TTC549 (cell line): Measurements from ENCODE around the gene GLT6D1.

Experiments used
- FAIRE-seq: peaks from 2 replicates; lab custom pipeline; 2012; peaks lifted over from hg19 to GRCh38; lab: Jason Lieb, UNC

The GLT6D1 gene

DNA sequence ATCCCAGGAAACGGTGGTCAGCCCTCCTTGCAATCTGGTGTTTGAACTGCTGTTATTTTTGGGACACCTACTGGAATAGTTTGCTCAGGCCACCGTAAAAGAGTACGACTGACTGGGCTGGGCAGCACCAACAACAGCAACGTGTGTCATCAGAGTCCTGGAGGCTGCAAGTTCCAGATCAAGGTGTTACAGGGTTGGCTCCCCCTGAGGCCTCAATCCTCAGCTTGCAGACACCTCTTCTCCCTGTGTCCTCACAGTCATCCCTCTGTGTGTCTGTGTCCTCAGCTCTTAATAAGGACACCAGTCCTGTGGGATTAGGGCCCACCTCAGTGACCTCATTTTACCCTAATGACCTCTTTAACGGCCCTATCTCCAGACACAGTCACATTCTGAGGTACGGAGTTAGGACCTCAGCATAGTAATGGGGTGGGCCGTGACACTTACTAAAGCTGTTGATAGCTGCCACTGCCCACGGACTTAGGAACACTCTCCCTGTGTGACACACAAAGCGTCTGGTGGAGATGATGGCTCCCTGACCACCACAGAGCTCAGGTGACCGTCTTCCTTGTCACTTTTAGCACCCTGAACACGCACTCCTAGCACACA, 16.8 kb downstream of the GLT6D1 start:
- FAIRE-seq, result no peak

DNA sequence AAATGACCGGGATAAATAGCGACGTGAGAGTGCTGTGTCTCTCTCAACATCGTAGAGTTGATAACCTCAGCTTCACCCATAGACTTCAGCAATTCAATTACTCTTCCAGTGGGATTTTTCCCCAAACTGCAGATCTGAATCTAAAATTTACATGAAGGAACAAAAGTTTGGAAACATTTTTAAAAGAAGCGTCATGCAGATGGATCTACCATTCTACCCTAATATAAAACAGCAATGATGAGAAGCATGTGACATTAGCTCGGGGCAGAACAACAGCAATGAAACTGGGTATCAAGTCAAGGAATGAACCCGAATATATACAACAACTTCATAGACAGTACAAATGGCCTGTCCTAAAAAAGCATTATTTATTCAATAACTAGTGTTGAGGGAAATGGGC, 18.8 kb downstream of the GLT6D1 start:
- FAIRE-seq, result no peak

DNA sequence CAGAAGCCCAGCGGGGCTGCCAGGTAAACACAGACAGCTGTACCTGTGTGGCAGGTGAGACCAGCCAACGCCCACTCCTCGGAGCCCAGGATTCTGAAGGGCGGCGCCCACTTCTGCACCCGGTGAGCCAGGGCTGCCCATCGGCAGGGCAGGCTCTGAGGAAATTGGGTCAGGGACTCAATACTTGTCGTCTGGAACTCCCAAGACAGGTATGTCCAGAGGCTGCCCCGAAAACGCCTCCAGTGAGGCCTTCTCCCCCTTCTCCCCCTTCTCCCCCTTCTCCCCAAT, 19.8 kb downstream of the GLT6D1 start:
- no peak for FAIRE-seq

DNA sequence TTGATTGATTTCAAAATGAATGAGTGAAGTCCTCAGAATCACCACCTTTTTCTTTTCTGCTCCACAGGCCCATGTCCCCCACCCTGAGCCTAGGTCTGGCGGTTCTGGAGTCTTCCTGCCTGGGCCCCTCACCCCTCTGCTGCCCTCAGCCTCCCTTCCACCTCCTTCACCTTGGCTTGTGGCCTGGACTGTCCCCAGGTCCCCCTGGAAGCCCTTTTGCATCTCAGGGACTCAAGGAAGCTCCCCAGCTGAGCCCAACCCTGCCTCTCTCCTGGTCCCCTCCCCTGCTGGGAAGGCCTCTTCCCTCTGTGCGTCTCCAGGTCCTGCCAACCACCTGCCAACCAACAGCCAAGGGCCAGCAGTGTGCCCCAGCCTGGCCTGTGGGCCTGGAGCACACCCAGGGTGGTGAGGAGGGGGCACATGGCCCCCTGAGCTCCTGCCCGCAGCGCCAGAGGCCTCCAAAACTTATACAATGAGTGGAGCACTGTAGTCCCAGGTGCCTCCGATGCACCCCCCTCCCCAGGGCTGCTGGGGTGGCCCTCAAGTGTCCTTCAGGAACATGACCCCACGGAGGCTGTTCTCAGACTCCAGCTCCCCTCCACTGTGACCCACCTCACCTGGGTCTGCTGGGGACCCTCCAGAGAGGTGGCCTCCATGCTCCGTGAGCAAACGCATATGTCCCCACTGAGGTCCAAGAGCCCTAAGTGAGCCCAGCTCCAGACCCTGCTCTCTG, 20.3 kb downstream of the GLT6D1 start:
- FAIRE-seq, result no peak

DNA sequence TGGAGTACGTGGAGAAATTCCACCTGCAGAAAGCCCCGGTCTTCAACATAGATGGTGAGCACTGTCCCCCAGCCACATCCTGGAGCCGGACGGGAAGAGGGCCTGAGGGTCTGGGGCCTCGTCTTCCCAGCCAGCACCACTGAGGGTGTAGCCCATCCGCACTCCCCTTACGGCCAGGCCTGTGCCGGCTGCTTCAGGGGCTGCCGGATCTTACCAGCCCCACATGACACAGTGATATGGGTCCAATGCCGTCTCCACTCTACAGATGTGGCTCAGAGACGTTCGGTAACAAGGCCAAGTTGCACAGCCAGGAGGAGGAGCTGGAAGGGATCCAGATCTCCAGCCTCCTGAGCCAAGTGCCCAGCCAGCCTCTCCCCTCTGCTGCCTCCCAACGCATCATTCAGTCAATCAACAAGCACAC, 21.3 kb downstream of the GLT6D1 start:
- FAIRE-seq, result no peak

DNA sequence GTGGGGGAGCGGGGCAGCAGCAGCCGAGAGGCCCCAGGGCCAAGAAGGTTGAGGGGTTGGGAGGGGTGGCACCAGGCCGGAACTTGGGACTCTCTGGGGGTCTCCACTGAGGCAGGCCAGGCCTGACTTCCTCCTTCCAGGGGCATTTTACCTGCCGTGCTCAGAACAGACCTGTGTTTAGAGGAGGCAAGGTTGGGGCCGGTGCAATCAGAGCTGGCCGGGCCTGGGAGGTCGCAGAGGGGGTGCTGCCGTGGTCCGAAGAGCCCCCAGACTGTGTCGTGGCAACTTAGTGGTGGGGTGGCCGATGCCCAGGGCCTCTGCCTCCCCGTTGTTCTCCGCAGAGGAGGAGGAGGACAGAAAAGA, 21.8 kb downstream of the GLT6D1 start:
- no peak for FAIRE-seq

DNA sequence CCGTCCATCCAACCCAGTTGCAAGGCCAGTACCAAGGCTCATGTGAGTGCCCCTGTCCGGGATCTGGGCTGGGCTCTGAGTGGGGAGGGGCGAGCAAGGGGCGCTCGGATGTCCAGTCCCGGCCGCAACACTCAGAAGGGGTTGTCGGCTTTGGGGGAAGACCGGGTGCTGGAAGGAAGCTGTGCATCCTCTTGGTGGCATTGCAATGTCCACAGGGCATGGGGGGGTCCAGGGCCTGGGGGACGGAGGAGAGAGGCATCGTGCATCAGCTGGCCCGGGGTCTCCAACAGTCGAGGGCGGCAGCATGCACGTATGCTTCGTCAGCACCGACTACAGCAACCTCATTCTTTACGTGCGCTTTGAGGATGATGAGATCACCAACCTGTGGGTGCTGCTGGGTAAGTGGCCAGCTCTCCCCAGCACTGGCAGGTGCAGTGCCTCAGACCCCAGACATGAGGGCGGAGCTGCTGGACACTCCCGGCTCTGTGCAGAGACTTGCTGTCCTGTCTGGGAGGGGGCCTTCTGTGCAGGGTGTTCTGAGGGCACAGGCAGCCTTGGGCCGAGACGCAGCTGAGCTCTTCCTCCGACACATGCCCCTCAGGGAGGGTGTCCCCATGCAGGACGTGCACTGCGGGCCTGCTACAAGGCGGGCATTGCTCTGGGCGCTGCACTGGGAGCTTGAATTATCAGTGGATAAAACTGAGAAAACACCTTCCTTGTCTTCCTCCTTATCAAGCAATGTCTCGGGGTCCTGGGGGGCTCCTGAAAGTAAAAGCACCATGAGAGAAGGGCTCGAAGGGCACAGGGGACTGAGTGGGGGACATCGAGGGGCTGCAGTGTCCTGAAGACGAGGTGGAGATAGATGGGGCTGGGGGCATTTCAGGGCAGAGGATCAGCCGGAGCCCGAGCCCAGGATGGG, 22.5 kb downstream of the GLT6D1 start:
- FAIRE-seq, result no peak

DNA sequence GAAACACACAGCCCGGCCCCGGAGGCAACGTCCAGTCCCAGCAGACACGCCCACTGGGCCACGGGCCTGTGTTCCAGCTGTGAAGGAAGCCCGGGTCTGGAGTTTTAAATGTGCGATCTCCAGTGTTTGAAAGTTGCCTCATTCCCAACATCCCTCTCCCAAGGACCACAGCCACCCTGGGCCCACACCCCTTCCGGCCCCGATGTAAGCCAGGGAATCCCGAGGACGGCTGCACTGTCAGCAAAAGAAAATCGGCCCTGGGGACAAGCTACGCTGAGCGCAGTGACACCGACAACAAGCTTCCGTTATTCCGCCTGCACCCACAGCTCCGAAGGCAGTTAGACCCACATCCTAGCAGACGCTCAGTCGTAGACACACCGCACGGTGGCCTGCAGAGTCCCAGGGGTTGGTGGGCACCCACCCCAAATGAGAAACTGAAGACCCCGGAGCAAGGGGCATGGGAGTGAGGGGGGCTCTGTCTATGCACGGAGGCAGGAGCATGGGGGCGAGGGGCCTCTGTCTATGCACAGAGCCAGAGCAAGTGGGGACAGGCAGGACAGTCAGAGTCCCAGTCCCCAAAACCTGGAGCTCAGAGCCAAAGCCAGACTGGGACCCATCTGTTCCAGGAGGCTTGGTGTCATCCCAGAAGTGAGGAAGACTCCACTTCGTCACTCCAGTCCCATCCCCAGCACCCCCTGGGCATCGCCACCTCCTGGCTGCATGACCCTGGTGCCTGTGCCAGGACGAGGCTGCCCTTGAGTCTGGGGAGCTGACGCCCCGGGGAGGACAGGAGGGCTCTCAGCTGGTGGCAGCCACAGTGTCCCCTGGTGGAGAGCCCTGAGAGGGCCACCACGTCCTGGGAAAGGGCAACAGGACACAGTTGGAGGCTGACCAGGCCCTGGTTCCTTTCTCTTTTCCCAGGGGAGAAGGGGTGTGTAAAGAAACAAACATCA, 23.4 kb downstream of the GLT6D1 start:
- no peak for FAIRE-seq

DNA sequence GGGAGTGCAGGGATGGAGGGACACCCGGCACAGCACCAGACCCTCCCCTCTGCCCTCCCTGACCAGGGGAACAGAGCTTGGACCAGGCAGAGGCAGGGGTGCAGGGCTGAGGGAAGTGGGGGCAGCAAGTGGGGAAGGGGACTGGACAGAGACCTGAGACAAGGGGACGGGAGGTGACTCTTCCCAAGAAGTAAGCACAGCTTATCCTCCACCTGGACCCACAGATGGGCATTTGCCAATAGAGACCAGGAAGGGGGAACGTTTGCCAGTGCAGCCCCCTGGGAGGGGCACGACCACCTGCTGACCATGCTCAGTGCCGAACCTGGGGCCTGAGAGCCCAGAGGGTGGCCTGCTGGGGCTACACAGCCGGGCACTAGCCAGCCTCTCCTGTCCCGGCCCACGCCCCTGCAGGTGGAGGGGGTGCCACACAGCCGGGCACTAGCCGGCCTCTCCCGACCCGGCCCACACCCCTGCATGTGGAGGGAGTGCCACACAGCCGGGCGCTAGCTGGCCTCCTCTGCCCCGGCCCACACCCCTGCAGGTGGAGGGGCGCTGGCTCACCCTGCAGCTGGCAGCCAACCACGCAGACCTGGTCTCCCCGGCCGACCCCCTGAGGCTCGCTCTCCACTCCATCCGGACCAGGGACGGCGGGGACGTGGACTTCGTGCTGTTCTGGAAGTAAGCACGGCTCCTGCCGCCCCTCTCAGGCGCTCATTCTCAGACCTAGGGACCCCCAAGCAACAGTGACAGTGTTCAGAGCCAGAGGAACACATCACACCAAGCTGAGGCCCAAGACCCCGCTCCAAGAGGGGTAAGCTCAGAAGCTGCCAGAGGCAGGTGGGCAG, 24.3 kb downstream of the GLT6D1 start:
- FAIRE-seq, result no peak

DNA sequence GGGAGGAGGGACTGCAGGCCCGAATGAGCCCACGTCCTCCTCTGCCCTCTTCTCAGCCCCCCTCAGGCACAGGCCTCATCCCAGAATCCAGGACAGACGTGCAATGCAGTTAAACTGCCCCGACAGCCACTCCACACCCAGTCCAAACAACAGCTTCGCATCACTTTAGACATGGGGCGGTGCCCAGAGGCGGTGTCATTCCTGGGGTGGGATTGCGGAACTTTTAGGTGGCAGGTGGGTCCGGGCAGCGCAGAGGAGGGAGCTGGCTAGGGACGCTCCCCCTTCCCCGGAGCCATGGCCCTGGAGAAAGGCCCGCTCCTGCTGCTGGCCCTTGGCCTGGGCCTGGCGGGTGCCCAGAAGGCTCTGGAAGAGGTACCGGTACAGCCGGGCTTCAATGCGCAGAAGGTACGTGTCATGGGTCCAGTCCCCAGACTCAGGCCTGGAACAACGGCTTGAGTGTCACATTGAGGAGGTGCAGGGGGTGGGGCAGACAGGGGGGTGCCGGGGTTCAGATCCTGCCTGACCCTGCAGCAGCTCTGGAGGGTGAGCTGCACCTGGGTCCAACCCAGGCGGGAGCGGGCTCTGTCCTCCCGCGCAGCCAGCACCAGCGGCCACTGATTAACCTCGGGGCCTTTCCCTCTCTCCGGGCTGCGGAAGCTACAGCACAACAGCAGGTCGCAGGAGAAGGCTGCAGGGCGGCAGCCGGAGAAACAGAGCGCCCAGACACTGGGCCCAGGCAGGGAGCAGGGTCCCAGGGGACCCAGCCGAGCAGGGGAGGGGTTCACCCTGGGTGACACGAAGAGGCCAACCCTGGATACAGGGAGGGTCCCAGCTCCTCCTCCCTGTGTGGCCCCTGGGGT, 25.2 kb downstream of the GLT6D1 start:
- no peak for FAIRE-seq

DNA sequence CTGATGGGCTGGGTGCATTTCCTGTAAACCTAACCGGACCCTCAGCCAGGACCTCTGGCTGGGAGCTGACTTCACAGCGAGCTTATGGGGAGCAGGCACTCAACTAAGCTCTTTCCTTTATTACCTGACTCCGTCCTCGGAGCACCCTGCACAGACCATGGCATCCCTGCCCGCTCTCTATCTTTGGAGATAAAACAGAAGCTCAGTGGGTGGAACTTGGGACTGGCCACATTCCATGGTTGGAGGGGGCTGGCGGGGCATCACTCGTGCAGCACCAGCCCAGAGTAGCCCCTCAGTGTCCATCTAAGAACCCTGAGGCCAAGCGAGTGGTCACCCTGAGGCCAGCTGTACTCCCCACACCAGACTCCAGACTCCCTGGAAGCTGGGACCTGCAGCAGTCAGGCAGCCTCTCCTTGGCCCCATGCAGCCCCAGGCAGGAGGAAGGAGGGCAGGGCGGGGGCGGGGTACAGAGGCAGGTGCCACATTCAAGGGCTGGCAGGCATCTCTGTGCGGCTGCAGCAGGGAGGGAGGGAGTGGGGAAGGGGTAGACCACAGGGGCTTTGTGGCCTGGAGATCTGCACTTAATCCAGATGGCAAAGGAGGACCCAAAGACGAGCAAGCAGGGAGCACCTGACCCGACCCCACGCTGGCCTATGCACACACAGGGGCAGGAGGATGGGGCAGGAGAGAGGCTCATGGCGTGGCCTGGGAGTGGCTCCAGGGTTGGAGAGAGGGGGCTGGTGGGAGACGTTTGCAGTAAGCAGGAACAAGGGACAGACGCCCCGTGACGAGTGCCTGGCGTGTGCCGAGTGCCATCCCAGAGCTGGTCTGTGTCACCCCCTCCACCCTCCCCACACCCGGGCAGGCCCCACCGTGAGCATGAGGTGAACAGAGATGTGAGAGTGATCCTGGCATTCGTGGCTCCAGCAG, 26.1 kb downstream of the GLT6D1 start:
- no peak for FAIRE-seq

DNA sequence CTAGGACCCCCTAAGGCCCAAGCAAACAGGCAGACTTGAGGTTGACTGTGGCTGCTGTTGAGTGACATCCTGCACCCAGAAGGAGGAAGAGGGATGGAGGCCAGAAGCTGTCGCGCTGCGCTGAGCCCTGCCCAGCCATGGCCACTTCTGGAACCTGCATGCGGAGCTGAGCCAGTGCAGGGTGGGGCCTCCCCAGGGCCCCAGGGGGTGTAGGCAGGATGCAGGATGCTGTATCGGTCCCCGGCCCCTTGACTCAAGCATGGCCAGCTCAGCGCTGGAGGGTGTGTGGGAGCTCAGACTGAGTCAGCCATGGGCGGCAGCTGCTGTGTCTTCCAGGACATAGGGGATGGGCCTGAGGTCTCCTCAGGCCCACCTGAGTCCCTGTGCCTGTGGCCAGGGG, 26.9 kb downstream of the GLT6D1 start:
- no peak for FAIRE-seq

DNA sequence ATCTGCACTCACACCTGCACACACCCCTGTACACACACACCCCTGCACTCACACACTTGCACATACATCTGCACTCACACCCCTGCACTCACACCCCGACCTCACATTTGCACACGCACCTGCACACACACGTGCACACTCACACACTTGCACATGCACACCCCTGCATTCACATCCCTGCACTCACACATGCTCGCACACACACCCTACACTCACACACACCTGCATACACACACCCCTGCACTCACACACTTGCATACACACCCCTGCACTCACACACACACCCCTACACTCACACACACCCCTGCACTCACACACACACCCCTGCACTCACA, 27.5 kb downstream of the GLT6D1 start:
- no peak for FAIRE-seq

DNA sequence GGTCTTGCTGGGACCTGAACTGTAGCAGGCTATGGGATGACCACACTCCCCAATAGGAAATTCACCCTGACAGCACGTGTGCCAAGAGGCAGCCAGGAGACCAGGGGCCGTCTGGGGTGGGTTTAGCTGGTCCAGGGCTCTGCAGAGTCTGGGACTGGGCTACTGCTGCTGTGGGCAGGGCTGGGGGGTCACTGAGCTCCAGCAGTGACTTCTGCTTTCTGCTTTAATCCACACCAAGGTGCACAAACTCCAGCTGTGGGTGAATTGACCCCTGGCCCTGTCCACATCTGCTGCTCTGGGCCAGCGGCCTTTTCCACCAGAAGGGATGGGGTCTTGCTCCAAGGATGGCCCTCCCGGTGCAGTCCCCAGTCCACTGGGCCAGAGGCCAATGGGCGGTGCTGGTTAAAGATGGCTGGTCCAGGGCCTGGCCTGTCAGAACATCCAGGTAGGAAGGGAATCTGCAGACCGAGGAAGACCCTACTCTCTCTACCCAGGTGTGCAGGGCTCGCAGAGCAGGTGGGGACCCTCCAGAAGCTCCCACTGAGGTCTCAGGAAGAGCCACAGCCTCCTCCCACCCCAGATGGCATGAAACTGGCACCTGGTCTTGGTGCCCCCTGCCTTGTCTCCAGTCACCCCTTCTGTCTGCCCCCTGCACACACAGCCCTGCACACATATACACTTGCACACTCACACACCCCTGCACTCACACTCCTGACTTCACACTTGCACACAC, 28.0 kb downstream of the GLT6D1 start:
- no peak for FAIRE-seq

DNA sequence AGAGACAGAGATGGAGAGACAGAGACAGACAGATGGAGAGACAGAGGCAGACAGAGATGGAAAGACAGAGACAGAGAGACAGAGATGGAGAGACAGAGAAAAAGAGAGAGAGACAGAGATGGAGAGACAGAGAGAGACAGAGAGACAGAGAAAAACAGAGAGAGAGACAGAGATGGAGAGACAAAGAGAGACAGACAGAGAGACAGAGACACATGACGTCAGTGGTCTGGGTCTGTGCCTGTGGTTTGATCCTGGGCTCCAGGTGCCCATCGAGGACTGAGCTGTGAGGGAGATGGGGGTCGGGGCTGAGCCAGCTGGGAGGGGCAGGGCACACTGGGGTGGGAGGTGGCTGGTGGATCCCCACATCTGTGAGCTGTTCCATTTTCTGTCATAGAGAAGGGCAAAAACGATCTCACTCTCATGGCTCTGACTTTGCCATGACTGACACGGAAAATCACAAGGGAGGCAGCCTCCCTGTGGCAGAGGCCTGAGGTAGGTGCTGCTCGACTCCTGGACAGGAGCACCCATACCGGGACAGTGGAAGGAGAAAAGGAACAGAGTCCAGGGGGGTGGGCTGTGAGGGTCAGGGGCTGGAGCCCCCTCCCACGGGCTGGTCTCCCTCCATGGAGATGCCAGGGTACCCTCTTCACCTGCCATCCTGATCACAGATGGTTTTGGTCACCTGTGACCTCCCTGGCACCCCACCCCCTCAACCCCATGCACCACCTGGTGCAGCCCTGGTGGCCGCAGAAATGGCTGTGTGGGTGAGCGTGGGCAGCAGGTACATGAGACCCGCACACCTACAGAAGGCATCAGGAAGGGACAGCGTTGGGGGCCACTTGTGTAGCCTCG, 28.8 kb downstream of the GLT6D1 start:
- no peak for FAIRE-seq

DNA sequence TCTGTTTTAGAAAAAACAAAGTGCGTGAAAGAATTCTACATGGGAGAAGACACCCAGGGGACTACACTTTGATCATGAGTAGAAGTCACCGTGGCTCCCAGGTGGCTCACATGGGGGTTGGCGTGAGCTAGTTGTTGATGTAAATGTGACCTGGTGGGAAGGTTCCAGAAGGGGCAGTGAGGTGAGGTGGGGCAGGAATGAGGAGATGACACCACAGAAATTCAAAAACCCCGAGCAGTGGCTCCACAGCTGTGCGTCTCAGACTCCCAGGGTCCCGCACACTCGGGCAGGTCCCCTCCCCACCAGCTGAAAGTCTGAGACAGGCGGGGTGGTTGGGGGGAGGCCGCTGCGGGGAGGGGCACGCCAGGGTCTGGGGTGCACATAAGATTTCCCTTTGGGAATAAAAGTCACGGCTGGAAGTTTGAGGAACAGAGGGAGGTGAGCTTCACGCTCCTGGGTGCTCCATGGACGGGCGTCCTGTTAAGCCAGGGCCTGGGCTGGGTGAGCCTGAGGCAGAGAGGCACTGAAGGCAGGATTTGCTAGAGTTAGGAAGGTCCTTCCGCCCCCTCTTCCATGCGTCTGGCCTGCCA, 29.9 kb downstream of the GLT6D1 start:
- FAIRE-seq, result no peak

DNA sequence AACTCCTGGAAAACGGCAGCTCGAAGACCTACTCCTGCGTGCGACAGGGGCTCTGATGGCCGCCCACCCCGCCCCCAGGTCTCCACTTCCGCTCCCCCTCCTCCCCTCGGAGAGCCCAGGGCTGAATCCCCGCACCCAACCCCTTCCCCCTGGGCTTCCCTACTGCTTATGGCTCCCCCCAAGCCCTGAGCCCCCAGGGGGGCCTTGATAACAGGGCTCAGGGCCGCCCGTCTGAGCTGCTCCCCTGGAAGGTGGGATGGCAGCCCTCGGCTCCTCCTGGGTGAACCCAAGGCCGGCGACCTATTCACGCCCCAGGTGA, 30.4 kb downstream of the GLT6D1 start:
- no peak for FAIRE-seq
